Endothelial cell (in vitro differentiated cells): ENCODE measurements around the gene NIN. TPM values are rescaled to one million over a fixed set of nuclear protein-coding genes. Genes with fewer than 3 reads are reported as not detected.

Experiments used
- DNase-seq: peaks from one replicate; pipeline ENCODE4 v3.0.0; 2021; ENCODE audit warnings: low spot score
- H3K27ac Mint-ChIP-seq: one replicate; pipeline ENCODE4 v1.8.0; 2021; ENCODE audit warnings: mixed read lengths, inconsistent platforms; ENCODE audit not compliant: unreplicated experiment
- H3K27me3 Mint-ChIP-seq: one replicate; pipeline ENCODE4 v1.8.0; 2021; ENCODE audit warnings: mild to moderate bottlenecking, moderate library complexity, mixed read lengths, inconsistent platforms; ENCODE audit not compliant: unreplicated experiment
- H3K36me3 Mint-ChIP-seq: one replicate; pipeline ENCODE4 v1.8.0; 2021; ENCODE audit warnings: mild to moderate bottlenecking, low read depth, mixed read lengths, inconsistent platforms; ENCODE audit not compliant: unreplicated experiment
- H3K4me1 Mint-ChIP-seq: one replicate; pipeline ENCODE4 v1.8.0; 2021; ENCODE audit warnings: mild to moderate bottlenecking, mixed read lengths, inconsistent platforms; ENCODE audit not compliant: unreplicated experiment
- H3K4me3 Mint-ChIP-seq: one replicate; pipeline ENCODE4 v1.8.0; 2021; ENCODE audit warnings: mild to moderate bottlenecking, mixed read lengths, inconsistent platforms; ENCODE audit not compliant: unreplicated experiment
- H3K9me3 Mint-ChIP-seq: one replicate; pipeline ENCODE4 v1.8.0; 2021; ENCODE audit warnings: mixed read lengths, inconsistent platforms; ENCODE audit not compliant: unreplicated experiment
- CTCF ChIP-seq: fragments of 200-600 bp; sonication (generic); IDR thresholded peaks from one replicate; pipeline ENCODE4 v1.5.0; 2021; ENCODE audit warnings: antibody characterized with exemption; ENCODE audit not compliant: unreplicated experiment
- total RNA-seq: library from RNA; stranded (reverse); fragmentation: NEBNext Ultra II Directional; extraction: Animal tissue kit (Norgen Biotek cat#: 25700); gene quantifications from one replicate; pipeline ENCODE4 v1.2.1, GENCODE V29; 2021; ENCODE audit not compliant: unreplicated experiment

NIN gene
- total RNA-seq, 1 donor from 2014 or later, result 50.0 TPM

GRCh38 chr14:50839048-50839447, 8.1 kb upstream of the NIN start:
- no peak for TF ChIP-seq CTCF
- no peak for DNase-seq
- peaks cover 12% of the 10 kb centered on the region for H3K4me1 Mint-ChIP-seq
- H3K27ac Mint-ChIP-seq, result no peak overlapping the region
- H3K4me3 Mint-ChIP-seq, result no peak overlapping the region
- H3K27me3 Mint-ChIP-seq, result no peaks in the 10 kb centered on the region
- no peaks in the 10 kb centered on the region for H3K36me3 Mint-ChIP-seq
- no peaks in the 10 kb centered on the region for H3K9me3 Mint-ChIP-seq

GRCh38 chr14:50837850-50838470, 7.0 kb upstream of the NIN start:
- Mint-ChIP-seq H3K27ac (no peak overlapping the region), H3K4me1 (peaks cover 6% of the 10 kb centered on the region), H3K36me3 (no peaks in the 10 kb centered on the region), H3K27me3 (no peaks in the 10 kb centered on the region), H3K4me3 (no peak overlapping the region), H3K9me3 (no peaks in the 10 kb centered on the region)
- TF ChIP-seq CTCF, result no peak
- DNase-seq, result no peak

- no peak overlapping the region for H3K4me3 Mint-ChIP-seq
- no peaks in the 10 kb centered on the region for H3K9me3 Mint-ChIP-seq
- no peak overlapping the region for H3K27ac Mint-ChIP-seq
- H3K4me1 Mint-ChIP-seq, result peaks cover 12% of the 10 kb centered on the region
- TF ChIP-seq CTCF, result no peak
- no peak for DNase-seq
- no peaks in the 10 kb centered on the region for H3K36me3 Mint-ChIP-seq
- H3K27me3 Mint-ChIP-seq, result no peaks in the 10 kb centered on the region
Measured at GRCh38 chr14:50837271-50837670, 6.3 kb upstream of the NIN start.

- TF ChIP-seq CTCF, result no peak
- Mint-ChIP-seq H3K27me3 (peaks cover 3% of the 10 kb centered on the region), H3K4me3 (no peak overlapping the region), H3K9me3 (no peaks in the 10 kb centered on the region), H3K4me1 (peaks cover 18% of the 10 kb centered on the region), H3K27ac (no peak overlapping the region), H3K36me3 (no peaks in the 10 kb centered on the region)
- no peak for DNase-seq
Measured at GRCh38 chr14:50836515-50836914, 5.6 kb upstream of the NIN start.

GRCh38 chr14:50835280-50835679, 4.3 kb upstream of the NIN start:
- H3K27me3 Mint-ChIP-seq, result peaks cover 4% of the 10 kb centered on the region

More at GRCh38 chr14:50835280-50835679, 4.3 kb upstream of the NIN start:
- no peaks in the 10 kb centered on the region for H3K9me3 Mint-ChIP-seq
- peaks cover 18% of the 10 kb centered on the region for H3K4me1 Mint-ChIP-seq
- TF ChIP-seq CTCF, result no peak
- H3K27ac Mint-ChIP-seq, result no peak overlapping the region
- H3K4me3 Mint-ChIP-seq, result no peak overlapping the region
- DNase-seq, result no peak
- no peaks in the 10 kb centered on the region for H3K36me3 Mint-ChIP-seq
